ENCODE data around the gene RMND1.
A peak's percentile ranks its signal among the peaks of the same experiment; 100 is the strongest.

RMND1 gene

DNA sequence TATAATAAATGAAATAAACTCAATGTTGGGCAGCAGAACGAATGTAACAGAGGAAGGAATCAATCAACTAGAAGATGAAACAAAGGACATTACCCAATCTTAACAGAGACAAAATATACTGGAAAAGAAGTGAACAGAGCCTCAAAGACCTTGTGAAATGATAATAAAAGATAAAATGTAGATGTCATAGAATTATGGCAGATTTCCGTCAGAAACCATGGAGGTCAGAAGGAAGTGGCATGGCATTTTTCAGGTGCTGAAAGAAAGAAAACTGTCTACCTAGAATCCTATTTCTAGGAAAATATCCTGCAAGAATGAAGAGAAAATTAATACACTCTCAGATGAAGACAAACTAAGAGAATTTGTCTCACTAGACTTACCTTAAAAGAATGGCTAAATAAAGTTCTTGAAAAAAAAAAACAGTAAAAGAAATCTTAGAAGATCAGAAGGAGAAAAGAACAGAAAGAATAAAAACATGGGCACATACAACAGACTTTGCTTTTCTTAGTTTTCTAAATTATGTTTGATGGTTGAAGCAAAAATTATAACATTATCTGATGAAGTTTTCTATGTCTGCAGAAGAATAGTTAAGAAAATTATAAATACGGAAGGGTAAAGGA lies 37.2 kb downstream of the RMND1 start:
- no peaks in the 10 kb centered on the region for H3K9me3 ChIP-seq (ENCODE audit: control insufficient read depth, insufficient read depth, low read depth, low read length)
- H3K4me3 ChIP-seq (ENCODE audit: low read depth, low read length): no peak overlapping the region
- H3K27ac ChIP-seq (ENCODE audit: low read depth, low read length): no peak overlapping the region
- H3K36me3 ChIP-seq (ENCODE audit: control insufficient read depth, insufficient read depth, low read length): peaks cover 85% of the 10 kb centered on the region
- no peak overlapping the region for H3K9ac ChIP-seq (ENCODE audit: low read length)
- no peaks in the 10 kb centered on the region for H3K27me3 ChIP-seq (ENCODE audit: control insufficient read depth, insufficient read depth, low read length)
- H3K4me1 ChIP-seq (ENCODE audit: control insufficient read depth, insufficient read depth, low read length): no peaks in the 10 kb centered on the region

DNA sequence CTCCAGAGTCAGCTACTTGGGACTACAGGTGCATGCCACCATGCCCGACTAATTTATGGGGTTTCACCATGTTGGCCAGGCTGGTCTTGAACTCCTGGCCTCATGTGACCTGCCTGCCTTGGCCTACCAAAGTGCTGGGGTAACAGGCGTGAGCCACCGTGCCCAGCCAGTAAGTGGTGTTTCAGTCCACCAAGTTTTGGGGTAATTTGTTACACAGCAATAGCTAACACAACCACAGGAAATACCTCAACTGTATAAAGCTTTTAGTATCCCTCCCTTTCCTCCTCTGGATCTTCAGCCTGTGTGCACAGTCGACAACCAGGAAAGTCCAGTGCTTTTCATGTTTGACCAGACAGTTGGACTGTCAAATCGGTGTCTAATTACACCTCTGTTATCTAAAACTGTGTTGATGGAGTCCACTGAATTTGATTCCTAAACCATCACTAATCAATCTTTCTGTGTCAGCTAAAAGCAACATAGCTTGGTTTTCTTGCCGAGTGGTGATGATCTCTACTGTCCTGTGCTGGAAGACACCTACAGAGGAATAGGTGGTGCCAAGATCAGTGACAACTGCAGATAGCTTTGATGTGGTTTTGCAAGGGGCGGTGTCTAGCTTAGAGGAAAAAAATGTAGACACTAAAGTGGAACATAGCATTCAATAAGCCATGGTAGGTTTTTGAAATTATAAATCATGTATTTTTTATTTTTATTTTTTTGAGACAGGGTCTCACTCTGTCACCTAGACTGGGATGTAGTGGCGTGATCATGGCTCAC lies 38.4 kb downstream of the RMND1 start:
- Histone ChIP-seq H3K36me3 (ENCODE audit: control insufficient read depth, insufficient read depth, low read length) (peaks cover 87% of the 10 kb centered on the region), H3K4me1 (ENCODE audit: control insufficient read depth, insufficient read depth, low read length) (no peaks in the 10 kb centered on the region), H3K9me3 (ENCODE audit: control insufficient read depth, insufficient read depth, low read depth, low read length) (no peaks in the 10 kb centered on the region), H3K27me3 (ENCODE audit: control insufficient read depth, insufficient read depth, low read length) (no peaks in the 10 kb centered on the region), H3K9ac (ENCODE audit: low read length) (no peak overlapping the region), H3K4me3 (ENCODE audit: low read depth, low read length) (no peak overlapping the region), H3K27ac (ENCODE audit: low read depth, low read length) (no peak overlapping the region)

- H3K27ac ChIP-seq (ENCODE audit: low read depth, low read length): no peak overlapping the region
- no peaks in the 10 kb centered on the region for H3K27me3 ChIP-seq (ENCODE audit: control insufficient read depth, insufficient read depth, low read length)
- peaks cover 84% of the 10 kb centered on the region for H3K36me3 ChIP-seq (ENCODE audit: control insufficient read depth, insufficient read depth, low read length)
- no peaks in the 10 kb centered on the region for H3K4me1 ChIP-seq (ENCODE audit: control insufficient read depth, insufficient read depth, low read length)
- no peak overlapping the region for H3K4me3 ChIP-seq (ENCODE audit: low read depth, low read length)
- H3K9ac ChIP-seq (ENCODE audit: low read length): no peak overlapping the region
- no peaks in the 10 kb centered on the region for H3K9me3 ChIP-seq (ENCODE audit: control insufficient read depth, insufficient read depth, low read depth, low read length)
Observed at GRCh38 chr6:151412909-151413308, 39.0 kb downstream of the RMND1 start.

DNA sequence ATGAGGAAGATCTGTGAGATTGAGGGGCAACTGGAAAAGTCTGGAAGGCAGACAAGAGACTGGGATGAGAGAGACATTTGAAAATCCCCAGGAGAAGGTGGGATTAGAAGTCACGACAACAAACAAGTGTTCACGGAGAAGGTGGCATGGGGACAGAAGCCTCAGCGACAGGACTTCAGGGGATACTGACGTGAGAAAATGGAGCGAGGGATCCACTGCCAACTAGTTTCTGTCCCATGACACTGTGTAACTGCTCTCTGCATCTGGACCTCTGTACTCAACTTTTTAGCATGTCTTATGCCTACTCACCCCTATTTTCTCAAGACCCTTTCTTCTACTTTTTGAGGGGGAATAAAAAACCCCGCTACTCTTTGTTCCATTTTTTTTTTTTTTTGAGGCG lies 42.2 kb downstream of the RMND1 start:
- no peak overlapping the region for H3K4me3 ChIP-seq (ENCODE audit: low read depth, low read length)
- peaks cover 76% of the 10 kb centered on the region for H3K36me3 ChIP-seq (ENCODE audit: control insufficient read depth, insufficient read depth, low read length)
- H3K27me3 ChIP-seq (ENCODE audit: control insufficient read depth, insufficient read depth, low read length): no peaks in the 10 kb centered on the region
- no peaks in the 10 kb centered on the region for H3K4me1 ChIP-seq (ENCODE audit: control insufficient read depth, insufficient read depth, low read length)
- H3K27ac ChIP-seq (ENCODE audit: low read depth, low read length): no peak overlapping the region
- no peak overlapping the region for H3K9ac ChIP-seq (ENCODE audit: low read length)
- no peaks in the 10 kb centered on the region for H3K9me3 ChIP-seq (ENCODE audit: control insufficient read depth, insufficient read depth, low read depth, low read length)

DNA sequence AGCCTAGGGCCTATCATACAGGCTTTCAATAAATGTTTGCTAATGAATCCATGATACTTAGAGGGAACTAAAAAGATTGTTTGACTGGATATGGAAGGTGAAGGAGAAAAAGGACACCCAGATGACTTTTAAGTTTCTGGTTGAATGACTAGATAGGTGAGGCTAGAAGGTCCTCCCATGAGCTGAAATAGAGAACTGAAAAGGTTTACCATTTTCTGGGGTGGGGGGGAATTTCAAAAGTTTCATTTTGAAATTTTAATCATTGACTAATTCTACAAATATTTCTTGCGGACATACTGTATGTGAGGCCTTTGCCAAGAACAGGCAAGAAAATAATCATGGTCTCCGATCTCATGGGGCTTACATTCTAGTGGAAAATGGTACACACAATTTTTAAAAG lies 42.7 kb downstream of the RMND1 start:
- H3K4me3 ChIP-seq (ENCODE audit: low read depth, low read length): no peak overlapping the region
- H3K36me3 ChIP-seq (ENCODE audit: control insufficient read depth, insufficient read depth, low read length): peaks cover 76% of the 10 kb centered on the region
- no peaks in the 10 kb centered on the region for H3K4me1 ChIP-seq (ENCODE audit: control insufficient read depth, insufficient read depth, low read length)
- no peak overlapping the region for H3K27ac ChIP-seq (ENCODE audit: low read depth, low read length)
- H3K9me3 ChIP-seq (ENCODE audit: control insufficient read depth, insufficient read depth, low read depth, low read length): no peaks in the 10 kb centered on the region
- H3K27me3 ChIP-seq (ENCODE audit: control insufficient read depth, insufficient read depth, low read length): no peaks in the 10 kb centered on the region
- no peak overlapping the region for H3K9ac ChIP-seq (ENCODE audit: low read length)

DNA sequence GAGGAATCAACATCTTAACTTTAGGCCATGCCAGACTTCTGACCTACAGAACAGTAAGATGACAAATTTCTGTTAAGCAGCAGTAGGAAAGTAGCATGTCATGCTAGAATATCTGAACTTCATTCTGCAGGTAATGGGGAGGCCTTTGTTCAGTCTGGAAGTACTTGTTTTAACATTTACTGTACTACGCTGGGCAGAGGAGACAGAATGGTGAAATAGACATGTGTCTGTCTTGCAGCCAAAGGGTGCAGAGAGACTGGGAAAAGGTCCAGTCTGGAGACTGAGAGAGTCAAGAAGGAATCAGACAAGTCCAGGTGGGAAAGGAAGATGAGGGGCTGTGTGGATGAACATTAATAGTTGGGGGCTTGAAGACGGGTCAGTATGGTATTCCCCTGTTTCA lies 43.1 kb downstream of the RMND1 start:
- Histone ChIP-seq H3K36me3 (ENCODE audit: control insufficient read depth, insufficient read depth, low read length) (peaks cover 75% of the 10 kb centered on the region), H3K4me3 (ENCODE audit: low read depth, low read length) (no peak overlapping the region), H3K27ac (ENCODE audit: low read depth, low read length) (no peak overlapping the region)

DNA sequence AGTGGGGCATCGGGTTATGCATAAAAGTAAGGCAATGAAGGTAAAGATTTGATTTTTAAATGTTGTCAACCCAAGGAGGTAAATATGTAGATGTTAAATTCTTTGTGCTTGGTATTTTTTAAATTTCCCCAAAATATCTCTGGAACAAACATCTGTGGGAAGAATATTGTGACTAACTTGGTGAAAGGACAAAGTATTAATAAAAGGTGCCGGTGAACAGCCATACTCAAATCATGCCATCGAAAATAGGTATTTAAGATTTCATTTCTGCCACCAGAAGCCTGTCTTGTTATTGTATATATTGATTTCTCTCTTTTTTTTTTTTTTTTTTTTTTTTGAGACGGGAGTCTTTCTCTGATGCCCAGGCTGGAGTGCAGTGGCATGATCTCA lies 48.0 kb downstream of the RMND1 start:
- Histone ChIP-seq H3K4me3 (ENCODE audit: low read depth, low read length) (no peak overlapping the region), H3K27me3 (ENCODE audit: control insufficient read depth, insufficient read depth, low read length) (no peaks in the 10 kb centered on the region), H3K27ac (ENCODE audit: low read depth, low read length) (no peak overlapping the region), H3K36me3 (ENCODE audit: control insufficient read depth, insufficient read depth, low read length) (peaks cover 46% of the 10 kb centered on the region), H3K9ac (ENCODE audit: low read length) (no peak overlapping the region), H3K4me1 (ENCODE audit: control insufficient read depth, insufficient read depth, low read length) (peaks cover 3% of the 10 kb centered on the region; the same call in 1 of the 2 replicates), H3K9me3 (ENCODE audit: control insufficient read depth, insufficient read depth, low read depth, low read length) (no peaks in the 10 kb centered on the region)

More for the DNA sequence above, 43.1 kb downstream of the RMND1 start:
- H3K27me3 ChIP-seq (ENCODE audit: control insufficient read depth, insufficient read depth, low read length): no peaks in the 10 kb centered on the region
- H3K4me1 ChIP-seq (ENCODE audit: control insufficient read depth, insufficient read depth, low read length): no peaks in the 10 kb centered on the region
- no peak overlapping the region for H3K9ac ChIP-seq (ENCODE audit: low read length)
- H3K9me3 ChIP-seq (ENCODE audit: control insufficient read depth, insufficient read depth, low read depth, low read length): no peaks in the 10 kb centered on the region

- H3K9ac ChIP-seq (ENCODE audit: low read length): no peak overlapping the region
- H3K4me3 ChIP-seq (ENCODE audit: low read depth, low read length): no peak overlapping the region
- H3K9me3 ChIP-seq (ENCODE audit: control insufficient read depth, insufficient read depth, low read depth, low read length): no peaks in the 10 kb centered on the region
- peaks cover 43% of the 10 kb centered on the region for H3K36me3 ChIP-seq (ENCODE audit: control insufficient read depth, insufficient read depth, low read length)
- peaks cover 3% of the 10 kb centered on the region; the same call in 1 of the 2 replicates for H3K4me1 ChIP-seq (ENCODE audit: control insufficient read depth, insufficient read depth, low read length)
- H3K27ac ChIP-seq (ENCODE audit: low read depth, low read length): no peak overlapping the region
- no peaks in the 10 kb centered on the region for H3K27me3 ChIP-seq (ENCODE audit: control insufficient read depth, insufficient read depth, low read length)
Observed at GRCh38 chr6:151402228-151402627, 49.7 kb downstream of the RMND1 start.

DNA sequence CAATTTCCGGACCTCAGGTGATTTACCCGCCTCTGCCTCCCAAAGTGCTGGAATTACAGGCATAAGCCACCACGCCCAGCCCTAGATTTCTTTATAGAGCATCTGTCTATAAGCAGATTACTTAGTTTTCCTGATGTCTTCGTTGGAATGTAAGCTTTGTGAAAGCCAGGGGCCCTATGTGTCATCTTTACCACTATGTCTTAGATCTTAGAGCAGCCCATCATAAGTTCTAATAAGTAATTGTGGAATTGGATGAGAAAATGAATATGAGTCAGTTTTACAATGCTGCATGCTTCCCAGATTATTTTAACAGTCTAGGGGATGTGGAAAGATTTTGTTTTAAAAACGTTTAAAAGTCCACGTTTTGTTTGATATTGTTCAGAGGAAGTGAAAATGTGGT lies 51.5 kb downstream of the RMND1 start:
- H3K27ac ChIP-seq (ENCODE audit: low read depth, low read length): no peak overlapping the region
- H3K4me1 ChIP-seq (ENCODE audit: control insufficient read depth, insufficient read depth, low read length): peaks cover 3% of the 10 kb centered on the region; the same call in 1 of the 2 replicates
- peaks cover 38% of the 10 kb centered on the region for H3K36me3 ChIP-seq (ENCODE audit: control insufficient read depth, insufficient read depth, low read length)
- H3K9ac ChIP-seq (ENCODE audit: low read length): no peak overlapping the region
- no peaks in the 10 kb centered on the region for H3K27me3 ChIP-seq (ENCODE audit: control insufficient read depth, insufficient read depth, low read length)
- H3K4me3 ChIP-seq (ENCODE audit: low read depth, low read length): no peak overlapping the region
- no peaks in the 10 kb centered on the region for H3K9me3 ChIP-seq (ENCODE audit: control insufficient read depth, insufficient read depth, low read depth, low read length)

- Histone ChIP-seq H3K9me3 (ENCODE audit: control insufficient read depth, insufficient read depth, low read depth, low read length) (no peaks in the 10 kb centered on the region), H3K27me3 (ENCODE audit: control insufficient read depth, insufficient read depth, low read length) (no peaks in the 10 kb centered on the region), H3K36me3 (ENCODE audit: control insufficient read depth, insufficient read depth, low read length) (peaks cover 33% of the 10 kb centered on the region), H3K4me1 (ENCODE audit: control insufficient read depth, insufficient read depth, low read length) (peaks cover 3% of the 10 kb centered on the region; the same call in 1 of the 2 replicates), H3K4me3 (ENCODE audit: low read depth, low read length) (no peak overlapping the region), H3K27ac (ENCODE audit: low read depth, low read length) (no peak overlapping the region), H3K9ac (ENCODE audit: low read length) (no peak overlapping the region)
Observed at GRCh38 chr6:151399679-151400078, 52.2 kb downstream of the RMND1 start.

DNA sequence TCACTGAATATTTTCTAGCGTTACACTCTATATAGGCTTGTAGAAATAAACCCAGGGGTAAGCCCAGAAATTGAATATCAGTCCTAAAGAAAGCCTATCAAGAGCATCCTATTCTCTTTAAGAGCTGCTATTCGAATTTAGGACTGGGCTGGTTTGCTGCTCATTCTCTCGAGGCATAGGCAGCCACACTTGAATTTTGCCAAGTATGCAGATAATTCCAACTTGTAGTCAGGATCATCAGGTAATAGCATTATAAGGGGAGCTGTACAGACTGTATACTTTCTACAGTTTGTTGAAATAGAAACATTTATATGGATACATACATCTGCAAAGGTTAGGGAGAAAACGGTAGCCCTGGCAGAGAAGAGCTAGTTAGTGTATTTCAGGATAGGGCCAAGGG lies 58.5 kb downstream of the RMND1 start:
- no peak overlapping the region for H3K9ac ChIP-seq (ENCODE audit: low read length)
- peaks cover 13% of the 10 kb centered on the region for H3K36me3 ChIP-seq (ENCODE audit: control insufficient read depth, insufficient read depth, low read length)
- H3K27ac ChIP-seq (ENCODE audit: low read depth, low read length): no peak overlapping the region
- H3K27me3 ChIP-seq (ENCODE audit: control insufficient read depth, insufficient read depth, low read length): no peaks in the 10 kb centered on the region
- H3K4me3 ChIP-seq (ENCODE audit: low read depth, low read length): peak overlapping the region; percentile 87; the same call in 1 of the 2 replicates
- peaks cover 12% of the 10 kb centered on the region for H3K4me1 ChIP-seq (ENCODE audit: control insufficient read depth, insufficient read depth, low read length)
- H3K9me3 ChIP-seq (ENCODE audit: control insufficient read depth, insufficient read depth, low read depth, low read length): no peaks in the 10 kb centered on the region

Measured in HUES6 (cell line).